ENCODE results near the gene BLNK.

The BLNK gene

GRCh38 chr10:96287392-96288105 is 16.2 kb upstream of the BLNK start:
- Histone ChIP-seq H3K9ac (ENCODE audit: low read depth, low read length) (no peak overlapping the region), H3K9me3 (ENCODE audit: control insufficient read depth, insufficient read depth, low read length) (no peaks in the 10 kb centered on the region), H3K4me3 (ENCODE audit: low read depth, low read length) (no peak overlapping the region), H3K27me3 (ENCODE audit: control insufficient read depth, insufficient read depth, low read length) (no peaks in the 10 kb centered on the region), H3K36me3 (ENCODE audit: control insufficient read depth, insufficient read depth, low read length) (no peaks in the 10 kb centered on the region), H3K27ac (ENCODE audit: low read depth, low read length) (no peak overlapping the region), H3K4me1 (ENCODE audit: control insufficient read depth, insufficient read depth, low read length) (peaks cover 8% of the 10 kb centered on the region; the same call in 1 of the 2 replicates)

DNA sequence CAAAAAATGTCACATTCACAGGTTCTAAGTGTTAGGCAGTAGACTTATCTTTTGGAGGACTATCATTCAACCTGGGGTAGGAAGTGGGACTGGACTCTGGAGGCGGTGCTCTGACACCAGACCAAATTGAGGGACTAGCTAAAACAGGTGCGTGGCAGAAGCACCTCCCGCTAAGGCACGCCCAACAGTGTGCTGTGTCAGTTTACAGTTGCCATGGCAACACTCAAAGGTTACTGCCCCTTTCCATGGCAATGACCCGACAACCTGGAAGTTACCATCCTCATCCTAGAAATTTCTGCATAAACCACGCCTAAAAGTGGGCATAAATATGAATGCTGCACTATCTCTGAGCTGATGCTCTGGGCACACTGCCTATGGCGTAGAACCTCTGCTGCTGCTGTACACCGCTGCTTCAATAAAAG is 14.0 kb upstream of the BLNK start:
- Histone ChIP-seq H3K27ac (ENCODE audit: low read depth, low read length) (no peak overlapping the region), H3K4me1 (ENCODE audit: control insufficient read depth, insufficient read depth, low read length) (peaks cover 8% of the 10 kb centered on the region; the same call in 1 of the 2 replicates), H3K9me3 (ENCODE audit: control insufficient read depth, insufficient read depth, low read length) (no peaks in the 10 kb centered on the region), H3K36me3 (ENCODE audit: control insufficient read depth, insufficient read depth, low read length) (no peaks in the 10 kb centered on the region), H3K4me3 (ENCODE audit: low read depth, low read length) (no peak overlapping the region), H3K9ac (ENCODE audit: low read depth, low read length) (no peak overlapping the region), H3K27me3 (ENCODE audit: control insufficient read depth, insufficient read depth, low read length) (no peaks in the 10 kb centered on the region)

DNA sequence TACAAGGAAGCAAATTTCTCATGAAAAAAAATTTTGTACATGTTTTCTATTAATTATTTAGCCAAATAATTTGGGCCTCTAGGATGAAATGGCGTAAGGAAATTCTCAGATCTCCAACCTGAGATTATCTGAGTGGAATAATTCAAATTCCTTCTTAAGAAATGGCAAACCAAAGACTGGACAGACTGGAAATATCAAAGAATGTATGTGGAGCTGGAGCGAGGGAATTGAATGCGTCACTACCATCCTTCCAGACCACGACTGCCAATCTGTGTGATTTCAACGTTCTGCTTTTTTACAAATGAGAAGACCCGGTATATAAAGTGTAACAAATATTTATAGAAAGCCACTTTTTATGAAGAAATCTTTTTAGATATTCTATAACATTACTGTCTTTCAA is 12.4 kb upstream of the BLNK start:
- H3K9me3 ChIP-seq (ENCODE audit: control insufficient read depth, insufficient read depth, low read length) = no peaks in the 10 kb centered on the region
- no peak overlapping the region for H3K9ac ChIP-seq (ENCODE audit: low read depth, low read length)
- no peaks in the 10 kb centered on the region for H3K36me3 ChIP-seq (ENCODE audit: control insufficient read depth, insufficient read depth, low read length)
- H3K4me3 ChIP-seq (ENCODE audit: low read depth, low read length) = no peak overlapping the region
- H3K27ac ChIP-seq (ENCODE audit: low read depth, low read length) = no peak overlapping the region
- H3K27me3 ChIP-seq (ENCODE audit: control insufficient read depth, insufficient read depth, low read length) = no peaks in the 10 kb centered on the region
- H3K4me1 ChIP-seq (ENCODE audit: control insufficient read depth, insufficient read depth, low read length) = peaks cover 8% of the 10 kb centered on the region; the same call in 1 of the 2 replicates

DNA sequence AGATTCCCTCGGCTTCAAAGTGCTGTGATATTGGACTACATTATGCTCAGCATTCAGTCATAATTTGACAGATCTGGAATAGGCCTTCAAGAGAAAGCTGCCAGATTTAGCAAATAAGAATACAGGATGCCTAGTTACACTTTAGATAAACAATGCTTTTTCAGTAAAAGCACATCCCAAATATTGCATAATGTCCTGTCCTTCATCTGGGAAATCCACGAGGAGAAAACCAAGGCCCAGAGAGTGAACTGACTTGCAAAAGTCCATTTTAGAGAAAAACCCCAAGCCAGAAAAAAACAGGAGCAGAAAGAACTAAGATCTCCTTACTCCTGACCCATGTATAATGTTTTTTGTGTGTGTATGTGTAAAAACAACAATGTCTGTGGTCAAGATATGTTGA is 12.0 kb upstream of the BLNK start:
- H3K4me3 ChIP-seq (ENCODE audit: low read depth, low read length) = no peak overlapping the region
- no peaks in the 10 kb centered on the region for H3K9me3 ChIP-seq (ENCODE audit: control insufficient read depth, insufficient read depth, low read length)
- H3K27ac ChIP-seq (ENCODE audit: low read depth, low read length) = no peak overlapping the region
- no peaks in the 10 kb centered on the region for H3K27me3 ChIP-seq (ENCODE audit: control insufficient read depth, insufficient read depth, low read length)
- no peak overlapping the region for H3K9ac ChIP-seq (ENCODE audit: low read depth, low read length)
- H3K36me3 ChIP-seq (ENCODE audit: control insufficient read depth, insufficient read depth, low read length) = no peaks in the 10 kb centered on the region
- peaks cover 8% of the 10 kb centered on the region; the same call in 1 of the 2 replicates for H3K4me1 ChIP-seq (ENCODE audit: control insufficient read depth, insufficient read depth, low read length)

GRCh38 chr10:96281444-96282029 is 10.2 kb upstream of the BLNK start:
- Histone ChIP-seq H3K9ac (ENCODE audit: low read depth, low read length) (no peak overlapping the region), H3K27me3 (ENCODE audit: control insufficient read depth, insufficient read depth, low read length) (no peaks in the 10 kb centered on the region), H3K4me3 (ENCODE audit: low read depth, low read length) (no peak overlapping the region), H3K9me3 (ENCODE audit: control insufficient read depth, insufficient read depth, low read length) (no peaks in the 10 kb centered on the region), H3K27ac (ENCODE audit: low read depth, low read length) (no peak overlapping the region), H3K4me1 (ENCODE audit: control insufficient read depth, insufficient read depth, low read length) (peaks cover 8% of the 10 kb centered on the region; the same call in 1 of the 2 replicates), H3K36me3 (ENCODE audit: control insufficient read depth, insufficient read depth, low read length) (no peaks in the 10 kb centered on the region)

DNA sequence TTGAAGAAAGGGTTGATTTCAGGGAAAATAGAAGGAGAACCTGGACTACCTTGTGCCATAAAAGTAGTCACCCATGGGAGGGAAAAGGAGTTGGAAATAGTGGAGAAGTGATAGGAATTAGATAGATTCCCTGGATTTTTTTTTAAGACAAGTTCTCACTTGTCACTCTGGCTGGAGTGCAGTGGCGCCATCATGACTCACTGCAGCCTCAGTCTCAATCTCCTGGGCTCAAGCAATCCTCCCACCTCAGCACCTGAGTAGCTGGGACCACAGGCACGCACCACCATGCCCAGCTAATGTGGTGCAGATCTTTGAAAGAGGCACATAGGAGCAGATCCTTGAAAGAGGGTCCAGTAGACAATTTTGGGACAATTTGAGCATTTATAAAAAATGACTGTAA is 9.5 kb upstream of the BLNK start:
- Histone ChIP-seq H3K9me3 (ENCODE audit: control insufficient read depth, insufficient read depth, low read length) (no peaks in the 10 kb centered on the region), H3K27ac (ENCODE audit: low read depth, low read length) (no peak overlapping the region), H3K9ac (ENCODE audit: low read depth, low read length) (no peak overlapping the region), H3K27me3 (ENCODE audit: control insufficient read depth, insufficient read depth, low read length) (no peaks in the 10 kb centered on the region), H3K4me3 (ENCODE audit: low read depth, low read length) (no peak overlapping the region), H3K4me1 (ENCODE audit: control insufficient read depth, insufficient read depth, low read length) (peaks cover 8% of the 10 kb centered on the region; the same call in 1 of the 2 replicates), H3K36me3 (ENCODE audit: control insufficient read depth, insufficient read depth, low read length) (no peaks in the 10 kb centered on the region)

DNA sequence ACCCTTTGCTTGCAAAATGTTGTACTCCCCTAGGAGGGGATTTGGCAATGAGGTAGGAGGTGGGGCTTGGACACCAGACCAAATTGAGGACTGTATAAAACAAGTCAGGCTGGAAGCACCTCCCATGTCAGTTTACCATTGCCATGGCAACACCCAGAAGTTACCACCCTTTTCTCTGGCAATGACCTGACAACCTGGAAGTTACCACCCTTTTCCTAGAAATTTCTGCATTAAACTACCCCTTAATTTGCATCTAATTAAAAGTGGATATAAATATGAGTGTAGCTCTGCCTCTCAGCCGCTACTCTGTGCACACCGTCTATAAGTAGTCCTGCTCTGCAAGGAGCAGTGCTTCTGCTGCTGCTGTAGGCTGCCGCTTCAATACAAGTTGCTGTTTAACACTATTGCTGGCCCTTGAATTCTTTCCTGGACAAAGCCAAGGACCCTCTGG is 7.8 kb upstream of the BLNK start:
- Histone ChIP-seq H3K27ac (ENCODE audit: low read depth, low read length) (no peak overlapping the region), H3K9ac (ENCODE audit: low read depth, low read length) (no peak overlapping the region)

GRCh38 chr10:96276831-96277230 is 5.5 kb upstream of the BLNK start:
- H3K36me3 ChIP-seq (ENCODE audit: control insufficient read depth, insufficient read depth, low read length) = no peaks in the 10 kb centered on the region
- no peak overlapping the region for H3K4me3 ChIP-seq (ENCODE audit: low read depth, low read length)
- no peaks in the 10 kb centered on the region for H3K9me3 ChIP-seq (ENCODE audit: control insufficient read depth, insufficient read depth, low read length)
- H3K27ac ChIP-seq (ENCODE audit: low read depth, low read length) = no peak overlapping the region
- H3K4me1 ChIP-seq (ENCODE audit: control insufficient read depth, insufficient read depth, low read length) = no peaks in the 10 kb centered on the region
- H3K9ac ChIP-seq (ENCODE audit: low read depth, low read length) = no peak overlapping the region
- H3K27me3 ChIP-seq (ENCODE audit: control insufficient read depth, insufficient read depth, low read length) = no peaks in the 10 kb centered on the region

More for the DNA sequence above, 7.8 kb upstream of the BLNK start:
- Histone ChIP-seq H3K36me3 (ENCODE audit: control insufficient read depth, insufficient read depth, low read length) (no peaks in the 10 kb centered on the region), H3K9me3 (ENCODE audit: control insufficient read depth, insufficient read depth, low read length) (no peaks in the 10 kb centered on the region), H3K4me3 (ENCODE audit: low read depth, low read length) (no peak overlapping the region), H3K4me1 (ENCODE audit: control insufficient read depth, insufficient read depth, low read length) (no peaks in the 10 kb centered on the region), H3K27me3 (ENCODE audit: control insufficient read depth, insufficient read depth, low read length) (no peaks in the 10 kb centered on the region)

DNA sequence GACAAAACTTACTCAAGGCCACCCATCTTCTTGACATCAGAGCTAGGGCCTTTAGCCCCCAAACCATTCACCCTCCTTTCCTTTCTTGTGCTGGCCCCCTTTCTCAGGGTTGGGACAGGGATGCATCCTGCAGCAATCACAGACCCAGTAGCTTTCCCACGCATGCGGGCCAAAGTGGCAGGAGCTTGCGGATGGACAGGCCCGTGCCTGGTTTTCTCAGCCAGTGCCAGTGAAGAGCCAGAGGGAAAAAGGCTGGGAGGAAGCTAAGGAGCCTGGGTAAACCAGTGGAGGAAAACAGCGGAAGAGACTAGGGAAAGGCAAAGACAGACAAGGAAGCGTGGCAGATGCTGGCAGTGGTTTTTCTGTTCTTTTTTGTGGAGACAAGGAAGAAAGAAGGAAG is 5.1 kb upstream of the BLNK start:
- Histone ChIP-seq H3K9ac (ENCODE audit: low read depth, low read length) (no peak overlapping the region), H3K27me3 (ENCODE audit: control insufficient read depth, insufficient read depth, low read length) (no peaks in the 10 kb centered on the region), H3K36me3 (ENCODE audit: control insufficient read depth, insufficient read depth, low read length) (no peaks in the 10 kb centered on the region), H3K27ac (ENCODE audit: low read depth, low read length) (no peak overlapping the region), H3K4me1 (ENCODE audit: control insufficient read depth, insufficient read depth, low read length) (peaks cover under 1% of the 10 kb centered on the region; the same call in 1 of the 2 replicates), H3K9me3 (ENCODE audit: control insufficient read depth, insufficient read depth, low read length) (no peaks in the 10 kb centered on the region), H3K4me3 (ENCODE audit: low read depth, low read length) (no peak overlapping the region)

DNA sequence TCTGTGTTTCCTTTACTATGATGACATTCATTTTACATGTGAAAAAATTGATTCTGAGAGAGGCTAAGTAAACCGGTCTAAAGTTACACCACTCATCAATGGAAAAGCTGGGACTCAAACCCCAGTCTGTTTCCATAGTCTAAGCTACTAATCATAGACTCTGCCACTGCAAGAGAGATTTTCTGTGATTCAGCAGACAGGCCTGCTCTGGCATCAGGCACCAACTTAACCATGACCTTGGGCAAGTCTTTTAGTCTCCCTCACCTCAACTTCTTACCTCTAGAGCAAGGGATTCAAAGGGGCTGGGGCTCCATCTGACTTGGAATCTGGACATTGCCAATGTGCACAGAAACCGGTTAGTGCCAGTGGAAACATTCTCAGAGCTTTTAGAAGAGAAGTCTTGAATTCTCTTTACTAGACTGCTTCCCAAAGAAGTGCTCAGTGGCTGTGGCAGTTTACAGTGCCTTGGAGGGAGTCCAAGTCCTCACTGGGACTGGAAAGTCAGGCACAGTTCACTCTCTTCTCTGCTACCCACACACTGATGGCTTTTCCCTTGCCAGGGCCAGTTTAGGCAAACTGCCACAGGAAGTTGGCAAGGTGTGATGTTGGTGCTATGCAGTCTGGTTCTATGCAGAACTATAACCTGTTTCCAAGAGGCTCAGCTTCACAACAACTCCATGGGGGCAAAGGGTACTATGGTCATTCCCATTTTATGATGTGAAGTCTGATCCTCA is 4.5 kb upstream of the BLNK start:
- Histone ChIP-seq H3K9me3 (ENCODE audit: control insufficient read depth, insufficient read depth, low read length) (no peaks in the 10 kb centered on the region), H3K4me3 (ENCODE audit: low read depth, low read length) (no peak overlapping the region), H3K9ac (ENCODE audit: low read depth, low read length) (no peak overlapping the region), H3K36me3 (ENCODE audit: control insufficient read depth, insufficient read depth, low read length) (no peaks in the 10 kb centered on the region), H3K27ac (ENCODE audit: low read depth, low read length) (no peak overlapping the region), H3K27me3 (ENCODE audit: control insufficient read depth, insufficient read depth, low read length) (no peaks in the 10 kb centered on the region), H3K4me1 (ENCODE audit: control insufficient read depth, insufficient read depth, low read length) (peaks cover 2% of the 10 kb centered on the region; the same call in 1 of the 2 replicates)
